Measurements from ENCODE around the gene JMJD1C. TPM values are rescaled to one million over a fixed set of nuclear protein-coding genes. Genes with fewer than 3 reads are reported as not detected.
"Not testable (repeated sequence)": the region's sequence is repeated elsewhere in the genome, so short reads cannot be mapped to it uniquely, and the experiment has no call there.

JMJD1C gene
- total RNA-seq, 1 donor from 2014 or later, result 120 TPM

DNA sequence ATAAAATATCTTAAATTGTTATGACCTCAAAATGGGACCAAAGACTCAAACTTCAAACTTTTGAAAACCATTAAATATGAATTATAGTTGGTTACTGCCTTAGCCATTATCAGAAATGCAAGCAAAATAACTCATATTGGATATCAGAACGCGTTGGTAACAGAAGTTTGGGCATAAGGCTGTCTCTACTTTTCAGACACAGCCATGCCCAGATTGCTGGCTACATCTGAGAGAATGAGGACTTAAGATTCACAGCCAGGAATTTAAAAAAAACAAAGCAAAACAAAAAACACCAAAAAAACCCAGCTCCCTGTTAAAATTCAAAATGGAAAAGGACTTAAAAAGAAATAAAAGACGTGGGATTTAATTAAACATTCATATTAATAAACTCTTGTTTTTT lies 161.6 kb downstream of the JMJD1C start:
- TF ChIP-seq CTCF (IDR thresholded peaks at IDR 0.05), result no peak
- Mint-ChIP-seq H3K4me3 (ENCODE audit: unreplicated experiment) (no peak overlapping the region), H3K9me3 (ENCODE audit: unreplicated experiment) (no peaks in the 10 kb centered on the region), H3K27me3 (ENCODE audit: unreplicated experiment) (no peaks in the 10 kb centered on the region), H3K4me1 (ENCODE audit: unreplicated experiment) (peaks cover 37% of the 10 kb centered on the region), H3K27ac (ENCODE audit: unreplicated experiment) (peak overlapping the region; percentile 38), H3K36me3 (ENCODE audit: unreplicated experiment) (peaks cover 1% of the 10 kb centered on the region)
- DNase-seq (ENCODE audit: extremely low spot score, unreplicated experiment), result no peak

GRCh38 chr10:63300801-63301200 lies 165.0 kb downstream of the JMJD1C start:
- no peak for TF ChIP-seq CTCF (IDR thresholded peaks at IDR 0.05)
- Mint-ChIP-seq H3K36me3 (ENCODE audit: unreplicated experiment) (peaks cover 1% of the 10 kb centered on the region), H3K27me3 (ENCODE audit: unreplicated experiment) (no peaks in the 10 kb centered on the region), H3K9me3 (ENCODE audit: unreplicated experiment) (no peaks in the 10 kb centered on the region), H3K27ac (ENCODE audit: unreplicated experiment) (no peak overlapping the region), H3K4me1 (ENCODE audit: unreplicated experiment) (peaks cover 23% of the 10 kb centered on the region), H3K4me3 (ENCODE audit: unreplicated experiment) (no peak overlapping the region)
- DNase-seq (ENCODE audit: extremely low spot score, unreplicated experiment), result no peak

- no peaks in the 10 kb centered on the region for H3K27me3 Mint-ChIP-seq (ENCODE audit: unreplicated experiment)
- no peak overlapping the region for H3K4me3 Mint-ChIP-seq (ENCODE audit: unreplicated experiment)
Observed at GRCh38 chr10:63297941-63298340, 167.8 kb downstream of the JMJD1C start.

DNA sequence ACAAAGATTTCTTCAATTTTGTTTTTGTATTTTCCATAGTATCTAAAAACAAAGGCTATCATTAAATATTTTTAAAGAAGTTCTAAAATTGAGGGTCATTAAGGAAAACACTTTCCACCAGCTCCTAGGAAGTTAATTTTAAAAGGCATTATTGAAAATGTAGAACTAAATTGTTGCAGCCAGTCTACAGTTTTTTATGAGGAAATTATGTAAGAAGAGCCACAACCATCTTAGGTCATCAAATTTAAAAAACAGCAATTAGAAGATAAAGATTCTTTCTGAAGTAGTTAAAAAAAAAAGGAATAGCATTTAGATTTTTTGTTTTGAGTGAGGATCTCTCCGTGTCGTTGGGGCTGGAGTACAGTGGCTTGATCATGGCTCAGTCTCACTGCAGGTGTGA lies 171.0 kb downstream of the JMJD1C start:
- Mint-ChIP-seq H3K4me1 (ENCODE audit: unreplicated experiment) (peaks cover 5% of the 10 kb centered on the region), H3K27me3 (ENCODE audit: unreplicated experiment) (no peaks in the 10 kb centered on the region), H3K4me3 (ENCODE audit: unreplicated experiment) (no peak overlapping the region), H3K27ac (ENCODE audit: unreplicated experiment) (no peak overlapping the region), H3K36me3 (ENCODE audit: unreplicated experiment) (peaks cover 2% of the 10 kb centered on the region), H3K9me3 (ENCODE audit: unreplicated experiment) (no peaks in the 10 kb centered on the region)
- DNase-seq (ENCODE audit: extremely low spot score, unreplicated experiment), result no peak
- no peak for TF ChIP-seq CTCF (IDR thresholded peaks at IDR 0.05)

More at GRCh38 chr10:63297941-63298340, 167.8 kb downstream of the JMJD1C start:
- H3K9me3 Mint-ChIP-seq (ENCODE audit: unreplicated experiment), result no peaks in the 10 kb centered on the region
- no peak overlapping the region for H3K27ac Mint-ChIP-seq (ENCODE audit: unreplicated experiment)
- no peak for TF ChIP-seq CTCF (IDR thresholded peaks at IDR 0.05)
- H3K4me1 Mint-ChIP-seq (ENCODE audit: unreplicated experiment), result peaks cover 19% of the 10 kb centered on the region
- no peaks in the 10 kb centered on the region for H3K36me3 Mint-ChIP-seq (ENCODE audit: unreplicated experiment)
- DNase-seq (ENCODE audit: extremely low spot score, unreplicated experiment), result no peak

DNA sequence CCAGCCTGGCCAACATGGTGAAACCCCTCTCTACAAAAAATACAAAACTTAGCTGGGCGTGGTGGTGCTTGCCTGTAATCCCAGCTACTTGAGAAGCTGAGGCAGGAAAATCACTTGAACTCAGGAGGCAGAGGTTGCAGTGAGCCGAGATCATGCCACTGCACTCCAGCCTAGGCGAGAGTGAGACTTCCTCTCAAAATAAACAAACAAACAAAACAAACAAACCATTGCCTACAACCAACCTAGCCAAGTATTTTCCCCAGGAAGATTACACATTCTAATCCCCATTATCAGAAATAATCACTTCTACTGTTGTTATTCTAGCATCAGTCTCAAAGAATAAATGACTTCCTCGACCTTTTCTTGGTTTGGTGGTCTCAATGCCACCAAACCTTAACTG lies 172.9 kb downstream of the JMJD1C start:
- H3K4me3 Mint-ChIP-seq (ENCODE audit: unreplicated experiment); H3K36me3 Mint-ChIP-seq (ENCODE audit: unreplicated experiment); H3K9me3 Mint-ChIP-seq (ENCODE audit: unreplicated experiment); DNase-seq (ENCODE audit: extremely low spot score, unreplicated experiment); H3K4me1 Mint-ChIP-seq (ENCODE audit: unreplicated experiment); H3K27me3 Mint-ChIP-seq (ENCODE audit: unreplicated experiment): not testable (repeated sequence)
- H3K27ac Mint-ChIP-seq (ENCODE audit: unreplicated experiment), result peak overlapping the region; percentile 12

GRCh38 chr10:63288170-63288569 lies 177.6 kb downstream of the JMJD1C start:
- H3K36me3 Mint-ChIP-seq (ENCODE audit: unreplicated experiment), result peaks cover 2% of the 10 kb centered on the region

More at GRCh38 chr10:63288170-63288569, 177.6 kb downstream of the JMJD1C start:
- no peak for DNase-seq (ENCODE audit: extremely low spot score, unreplicated experiment)
- Mint-ChIP-seq H3K9me3 (ENCODE audit: unreplicated experiment) (no peaks in the 10 kb centered on the region), H3K27me3 (ENCODE audit: unreplicated experiment) (no peaks in the 10 kb centered on the region), H3K4me3 (ENCODE audit: unreplicated experiment) (no peak overlapping the region), H3K27ac (ENCODE audit: unreplicated experiment) (no peak overlapping the region), H3K4me1 (ENCODE audit: unreplicated experiment) (peaks cover 23% of the 10 kb centered on the region)
- TF ChIP-seq CTCF (IDR thresholded peaks at IDR 0.05), result no peak

Measured in osteocyte (in vitro differentiated cells).